CD4-positive, alpha-beta T cell treated with Interleukin-4 for 1 hour (primary cell): ENCODE data around the gene ZNF232.
"Not testable (repeated sequence)": the region's sequence is repeated elsewhere in the genome, so short reads cannot be mapped to it uniquely, and the experiment has no call there.

Experiments used
- DNase-seq, 2 donors: peaks; one replicate each; pipeline ENCODE4 v3.0.0-alpha.2; 2020 to 2022

ZNF232 gene

GRCh38 chr17:5111402-5112204 is at the start of gene ZNF232:
TSS of gene ZNF232 (minus strand) at chr17:5111878. CDS start at chr17:5111822, 56 bp downstream.
- DNase-seq: peak; percentile 91 to 92

- DNase-seq: not testable (repeated sequence)
Measured at GRCh38 chr17:5160702-5161101, 49.0 kb upstream of the ZNF232 start.

GRCh38 chr17:5146122-5146521 is 34.4 kb upstream of the ZNF232 start:
- DNase-seq: not testable (repeated sequence)

- not testable (repeated sequence) for DNase-seq
Measured at GRCh38 chr17:5142877-5143276, 31.2 kb upstream of the ZNF232 start.

- DNase-seq: no peak
Measured at GRCh38 chr17:5139458-5139732, 27.7 kb upstream of the ZNF232 start.

GRCh38 chr17:5138616-5139457 is 27.2 kb upstream of the ZNF232 start:
- DNase-seq: no peak

- not testable (repeated sequence) for DNase-seq
Measured at GRCh38 chr17:5138198-5138544, 26.5 kb upstream of the ZNF232 start.

GRCh38 chr17:5137511-5138197 is 26.0 kb upstream of the ZNF232 start:
- DNase-seq: not testable (repeated sequence)

- DNase-seq: not testable (repeated sequence)
Measured at GRCh38 chr17:5136580-5137412, 25.1 kb upstream of the ZNF232 start.

GRCh38 chr17:5135726-5136579 is 24.3 kb upstream of the ZNF232 start:
- no peak for DNase-seq

GRCh38 chr17:5135131-5135712 is 23.5 kb upstream of the ZNF232 start:
- not testable (repeated sequence) for DNase-seq

GRCh38 chr17:5134571-5134970 is 22.9 kb upstream of the ZNF232 start:
- not testable (repeated sequence) for DNase-seq

GRCh38 chr17:5133961-5134360 is 22.3 kb upstream of the ZNF232 start:
- not testable (repeated sequence) for DNase-seq

- DNase-seq: no peak
Measured at GRCh38 chr17:5133311-5133710, 21.6 kb upstream of the ZNF232 start.

- not testable (repeated sequence) for DNase-seq
Measured at GRCh38 chr17:5132503-5133225, 21.0 kb upstream of the ZNF232 start.

- not testable (repeated sequence) for DNase-seq
Measured at GRCh38 chr17:5131799-5132502, 20.3 kb upstream of the ZNF232 start.

GRCh38 chr17:5131146-5131715 is 19.6 kb upstream of the ZNF232 start:
- DNase-seq: no peak

GRCh38 chr17:5130687-5131086 is 19.0 kb upstream of the ZNF232 start:
- not testable (repeated sequence) for DNase-seq

- not testable (repeated sequence) for DNase-seq
Measured at GRCh38 chr17:5130261-5130660, 18.6 kb upstream of the ZNF232 start.
